ENCODE data around the gene FIBCD1.

DNA sequence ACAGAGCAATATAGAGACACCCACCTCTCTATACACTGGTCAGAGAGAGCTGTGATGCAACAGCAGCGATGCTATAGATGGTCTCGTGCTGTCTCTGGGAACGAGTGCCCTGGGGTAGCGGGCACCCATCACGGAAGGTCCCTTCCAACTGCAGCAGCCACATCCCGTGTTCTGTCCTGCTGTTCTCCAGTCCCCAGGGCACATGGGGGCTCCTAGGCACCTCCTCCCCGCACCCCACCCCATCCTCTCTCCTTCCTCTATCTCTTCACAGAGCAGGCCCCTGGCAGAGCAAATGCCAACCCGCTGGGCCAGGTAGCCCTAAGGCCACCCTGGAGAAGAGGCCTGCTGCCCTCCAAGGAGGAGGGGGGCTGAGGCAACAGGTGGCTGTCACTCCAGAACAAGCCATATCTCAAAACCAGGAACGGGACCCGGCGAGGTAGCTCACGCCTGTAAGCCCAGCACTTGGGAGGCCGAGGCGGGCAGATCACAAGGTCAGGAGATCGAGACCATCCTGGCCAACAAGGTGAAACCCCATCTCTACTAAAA lies 8.2 kb downstream of the FIBCD1 start:
- TF ChIP-seq, protein P1, sequence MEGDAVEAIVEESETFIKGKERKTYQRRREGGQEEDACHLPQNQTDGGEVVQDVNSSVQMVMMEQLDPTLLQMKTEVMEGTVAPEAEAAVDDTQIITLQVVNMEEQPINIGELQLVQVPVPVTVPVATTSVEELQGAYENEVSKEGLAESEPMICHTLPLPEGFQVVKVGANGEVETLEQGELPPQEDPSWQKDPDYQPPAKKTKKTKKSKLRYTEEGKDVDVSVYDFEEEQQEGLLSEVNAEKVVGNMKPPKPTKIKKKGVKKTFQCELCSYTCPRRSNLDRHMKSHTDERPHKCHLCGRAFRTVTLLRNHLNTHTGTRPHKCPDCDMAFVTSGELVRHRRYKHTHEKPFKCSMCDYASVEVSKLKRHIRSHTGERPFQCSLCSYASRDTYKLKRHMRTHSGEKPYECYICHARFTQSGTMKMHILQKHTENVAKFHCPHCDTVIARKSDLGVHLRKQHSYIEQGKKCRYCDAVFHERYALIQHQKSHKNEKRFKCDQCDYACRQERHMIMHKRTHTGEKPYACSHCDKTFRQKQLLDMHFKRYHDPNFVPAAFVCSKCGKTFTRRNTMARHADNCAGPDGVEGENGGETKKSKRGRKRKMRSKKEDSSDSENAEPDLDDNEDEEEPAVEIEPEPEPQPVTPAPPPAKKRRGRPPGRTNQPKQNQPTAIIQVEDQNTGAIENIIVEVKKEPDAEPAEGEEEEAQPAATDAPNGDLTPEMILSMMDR (conservative IDR thresholded peaks at IDR 0.05; ENCODE audit: low read depth in 2 of 2): no peak
- TF ChIP-seq EZH2 (IDR thresholded peaks at IDR 0.05; ENCODE audit: low read depth, unreplicated experiment) (no peak), POLR2AphosphoS5 (IDR thresholded peaks at IDR 0.05; ENCODE audit: low read depth) (no peak), REST (IDR thresholded peaks at IDR 0.05; ENCODE audit: unreplicated experiment) (no peak), EZH2phosphoT487 (IDR thresholded peaks at IDR 0.05; ENCODE audit: unreplicated experiment) (no peak), NANOG (IDR thresholded peaks at IDR 0.05; ENCODE audit: borderline replicate concordance) (no peak), JUNB (IDR thresholded peaks at IDR 0.05; ENCODE audit: unreplicated experiment) (no peak), CREB1 (CRISPR knock-in tag; IDR thresholded peaks at IDR 0.05; ENCODE audit: low read depth) (no peak)
- TF ChIP-seq, protein P2, sequence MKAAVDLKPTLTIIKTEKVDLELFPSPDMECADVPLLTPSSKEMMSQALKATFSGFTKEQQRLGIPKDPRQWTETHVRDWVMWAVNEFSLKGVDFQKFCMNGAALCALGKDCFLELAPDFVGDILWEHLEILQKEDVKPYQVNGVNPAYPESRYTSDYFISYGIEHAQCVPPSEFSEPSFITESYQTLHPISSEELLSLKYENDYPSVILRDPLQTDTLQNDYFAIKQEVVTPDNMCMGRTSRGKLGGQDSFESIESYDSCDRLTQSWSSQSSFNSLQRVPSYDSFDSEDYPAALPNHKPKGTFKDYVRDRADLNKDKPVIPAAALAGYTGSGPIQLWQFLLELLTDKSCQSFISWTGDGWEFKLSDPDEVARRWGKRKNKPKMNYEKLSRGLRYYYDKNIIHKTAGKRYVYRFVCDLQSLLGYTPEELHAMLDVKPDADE (IDR thresholded peaks at IDR 0.05): no peak

All from GM23338 (cell line).